ENCODE data around the gene CD68.
"Not testable (repeated sequence)": the region's sequence is repeated elsewhere in the genome, so short reads cannot be mapped to it uniquely, and the experiment has no call there.

The CD68 gene

GRCh38 chr17:7591596-7591995, 12.2 kb downstream of the CD68 start:
- no peak overlapping the region for H3K27ac ChIP-seq

GRCh38 chr17:7592422-7593021, 13.1 kb downstream of the CD68 start:
- TF ChIP-seq CTCF (conservative IDR thresholded peaks at IDR 0.05), result no peak
- no peak overlapping the region for H3K27ac ChIP-seq

More at GRCh38 chr17:7591596-7591995, 12.2 kb downstream of the CD68 start:
- no peak for TF ChIP-seq CTCF (conservative IDR thresholded peaks at IDR 0.05)

GRCh38 chr17:7593296-7593695, 13.9 kb downstream of the CD68 start:
- no peak overlapping the region for H3K27ac ChIP-seq
- no peak for TF ChIP-seq CTCF (conservative IDR thresholded peaks at IDR 0.05)

- H3K27ac ChIP-seq, result not testable (repeated sequence)
Measured at GRCh38 chr17:7597561-7597960, 18.1 kb downstream of the CD68 start.

- no peak for TF ChIP-seq CTCF (conservative IDR thresholded peaks at IDR 0.05)
- H3K27ac ChIP-seq, result no peak overlapping the region
Measured at GRCh38 chr17:7606280-7606679, 26.8 kb downstream of the CD68 start.

- H3K27ac ChIP-seq, result no peak overlapping the region
- no peak for TF ChIP-seq CTCF (conservative IDR thresholded peaks at IDR 0.05)
Measured at GRCh38 chr17:7610641-7611040, 31.2 kb downstream of the CD68 start.

GRCh38 chr17:7611635-7612293, 32.3 kb downstream of the CD68 start:
- TF ChIP-seq CTCF (conservative IDR thresholded peaks at IDR 0.05), result no peak
- H3K27ac ChIP-seq, result no peak overlapping the region

- H3K27ac ChIP-seq, result no peak overlapping the region
- TF ChIP-seq CTCF (conservative IDR thresholded peaks at IDR 0.05), result no peak
Measured at GRCh38 chr17:7612294-7612640, 32.8 kb downstream of the CD68 start.
